Adrenal gland (tissue), 5 donors: ENCODE data around the gene PPTC7.
"Not testable (repeated sequence)": the region's sequence is repeated elsewhere in the genome, so short reads cannot be mapped to it uniquely, and the experiment has no call there.

Experiments
- POLR2A ChIP-seq, 2 donors: fragments of 450-650 bp; IDR thresholded peaks; one replicate each; pipeline ENCODE4 v1.6.1; 2017; ENCODE audit warnings: antibody characterized with exemption in 2 of 2, mild to moderate bottlenecking in 2 of 2, moderate library complexity in 1 of 2
- TF ChIP-seq, protein P1 (sequence below), 6 experiments: fragments of 450-650 bp in 4 of 6; fragments of 200-600 bp in 2 of 6; sonication (generic) in 1 of 6; IDR thresholded peaks; 1 replicate in 5 of 6; 2 replicates in 1 of 6; pipeline versions ENCODE4 v1.5.1 to v1.8.0; 2016 to 2021; ENCODE audit warnings: antibody characterized with exemption in 6 of 6, mild to moderate bottlenecking in 2 of 6, moderate library complexity in 1 of 6
- donor health status: DM: no; HTN: no; CAD: no.

DNA sequence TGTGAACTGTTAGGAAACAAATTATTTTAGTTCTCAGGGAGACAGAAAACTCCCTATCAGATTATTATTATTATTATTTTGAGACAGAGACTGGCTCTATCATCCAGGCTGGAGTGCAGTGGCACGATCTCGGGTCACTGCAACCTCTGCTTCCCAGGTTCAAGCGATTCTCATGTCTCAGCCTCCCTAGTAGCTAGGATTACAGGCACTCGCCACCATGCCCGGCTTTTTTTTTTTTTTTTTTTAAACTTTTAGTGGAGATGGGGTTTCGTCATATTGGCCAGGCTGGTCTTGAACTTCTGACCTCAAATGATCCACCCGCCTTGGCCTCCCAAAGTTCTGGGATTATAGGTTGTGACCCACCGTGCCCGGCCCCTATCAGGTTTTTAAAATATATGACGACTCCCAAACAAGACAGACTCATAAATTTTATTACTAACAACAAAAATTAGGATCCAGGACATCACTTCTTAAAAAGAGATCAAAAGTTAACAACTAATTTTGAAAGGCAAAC lies 8.3 kb downstream of the PPTC7 start:
- TF ChIP-seq, protein P1, sequence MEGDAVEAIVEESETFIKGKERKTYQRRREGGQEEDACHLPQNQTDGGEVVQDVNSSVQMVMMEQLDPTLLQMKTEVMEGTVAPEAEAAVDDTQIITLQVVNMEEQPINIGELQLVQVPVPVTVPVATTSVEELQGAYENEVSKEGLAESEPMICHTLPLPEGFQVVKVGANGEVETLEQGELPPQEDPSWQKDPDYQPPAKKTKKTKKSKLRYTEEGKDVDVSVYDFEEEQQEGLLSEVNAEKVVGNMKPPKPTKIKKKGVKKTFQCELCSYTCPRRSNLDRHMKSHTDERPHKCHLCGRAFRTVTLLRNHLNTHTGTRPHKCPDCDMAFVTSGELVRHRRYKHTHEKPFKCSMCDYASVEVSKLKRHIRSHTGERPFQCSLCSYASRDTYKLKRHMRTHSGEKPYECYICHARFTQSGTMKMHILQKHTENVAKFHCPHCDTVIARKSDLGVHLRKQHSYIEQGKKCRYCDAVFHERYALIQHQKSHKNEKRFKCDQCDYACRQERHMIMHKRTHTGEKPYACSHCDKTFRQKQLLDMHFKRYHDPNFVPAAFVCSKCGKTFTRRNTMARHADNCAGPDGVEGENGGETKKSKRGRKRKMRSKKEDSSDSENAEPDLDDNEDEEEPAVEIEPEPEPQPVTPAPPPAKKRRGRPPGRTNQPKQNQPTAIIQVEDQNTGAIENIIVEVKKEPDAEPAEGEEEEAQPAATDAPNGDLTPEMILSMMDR (IDR thresholded peaks at IDR 0.05), result not testable (repeated sequence)
- TF ChIP-seq POLR2A (IDR thresholded peaks at IDR 0.05), result not testable (repeated sequence)
